Measurements from ENCODE around the gene FXN. TPM values are rescaled to one million over a fixed set of nuclear protein-coding genes. Genes with fewer than 3 reads are reported as not detected.
A peak's percentile ranks its signal among the peaks of the same experiment; 100 is the strongest.
"Not testable (repeated sequence)": the region's sequence is repeated elsewhere in the genome, so short reads cannot be mapped to it uniquely, and the experiment has no call there.

The FXN gene
- total RNA-seq, 1 donor from 2014 or later, result 6.3 TPM

GRCh38 chr9:69065660-69066059, 30.1 kb downstream of the FXN start:
- DNase-seq (ENCODE audit: low read depth, low spot score), result no peak

- no peak for DNase-seq (ENCODE audit: low read depth, low spot score)
Observed at GRCh38 chr9:69066955-69067354, 31.4 kb downstream of the FXN start.

GRCh38 chr9:69070201-69070600, 34.6 kb downstream of the FXN start:
- DNase-seq (ENCODE audit: low read depth, low spot score), result no peak

GRCh38 chr9:69071059-69071458, 35.5 kb downstream of the FXN start:
- DNase-seq (ENCODE audit: low read depth, low spot score), result no peak

- no peak for DNase-seq (ENCODE audit: low read depth, low spot score)
Observed at GRCh38 chr9:69073103-69073502, 37.6 kb downstream of the FXN start.

GRCh38 chr9:69074801-69075200, 39.2 kb downstream of the FXN start:
- no peak for DNase-seq (ENCODE audit: low read depth, low spot score)

GRCh38 chr9:69076550-69076949, 41.0 kb downstream of the FXN start:
- no peak for DNase-seq (ENCODE audit: low read depth, low spot score)

GRCh38 chr9:69078069-69078468, 42.5 kb downstream of the FXN start:
- no peak for DNase-seq (ENCODE audit: low read depth, low spot score)

- no peak for DNase-seq (ENCODE audit: low read depth, low spot score)
Observed at GRCh38 chr9:69078581-69078980, 43.0 kb downstream of the FXN start.

GRCh38 chr9:69079186-69079585, 43.6 kb downstream of the FXN start:
- DNase-seq (ENCODE audit: low read depth, low spot score), result no peak

GRCh38 chr9:69081261-69081660, 45.7 kb downstream of the FXN start:
- no peak for DNase-seq (ENCODE audit: low read depth, low spot score)

GRCh38 chr9:69083321-69083720, 47.8 kb downstream of the FXN start:
- DNase-seq (ENCODE audit: low read depth, low spot score), result peak; percentile 49

- DNase-seq (ENCODE audit: low read depth, low spot score), result no peak
Observed at GRCh38 chr9:69085569-69086283, 50.2 kb downstream of the FXN start.

GRCh38 chr9:69086312-69086711, 50.8 kb downstream of the FXN start:
- DNase-seq (ENCODE audit: low read depth, low spot score), result no peak

GRCh38 chr9:69086769-69087168, 51.2 kb downstream of the FXN start:
- DNase-seq (ENCODE audit: low read depth, low spot score), result no peak

GRCh38 chr9:69089082-69089481, 53.5 kb downstream of the FXN start:
- DNase-seq (ENCODE audit: low read depth, low spot score), result no peak

GRCh38 chr9:69089491-69089890, 53.9 kb downstream of the FXN start:
- no peak for DNase-seq (ENCODE audit: low read depth, low spot score)

- no peak for DNase-seq (ENCODE audit: low read depth, low spot score)
Observed at GRCh38 chr9:69090140-69090750, 54.7 kb downstream of the FXN start.

GRCh38 chr9:69090946-69091345, 55.4 kb downstream of the FXN start:
- no peak for DNase-seq (ENCODE audit: low read depth, low spot score)

- DNase-seq (ENCODE audit: low read depth, low spot score), result no peak
Observed at GRCh38 chr9:69093471-69094103, 58.0 kb downstream of the FXN start.

GRCh38 chr9:69094361-69095135, 59.0 kb downstream of the FXN start:
- DNase-seq (ENCODE audit: low read depth, low spot score), result not testable (repeated sequence)

GRCh38 chr9:69097064-69097463, 61.5 kb downstream of the FXN start:
- peak; percentile 92 for DNase-seq (ENCODE audit: low read depth, low spot score)
